HepG2 (cell line): ENCODE data around the gene KRTAP5-8.
"Not testable (repeated sequence)": the region's sequence is repeated elsewhere in the genome, so short reads cannot be mapped to it uniquely, and the experiment has no call there.

Source experiments
- CAMTA2 ChIP-seq: sonication (generic); formaldehyde crosslinking; IDR thresholded peaks from 2 replicates; pipeline ENCODE4 v1.4.0; 2020; ENCODE audit warnings: mild to moderate bottlenecking, missing genetic modification reagents, borderline replicate concordance
- NFIC ChIP-seq: IDR thresholded peaks from 2 replicates; pipeline ENCODE4 v1.6.1; 2012; ENCODE audit warnings: mild to moderate bottlenecking, low read length, inconsistent platforms

- not testable (repeated sequence) for TF ChIP-seq CAMTA2 (CRISPR knock-in tag); NFIC
Observed at GRCh38 chr11:71566626-71567599, 29.1 kb downstream of the KRTAP5-8 start.
